Middle frontal gyrus (tissue), 1 donor: ENCODE results near the gene GARRE1.
"Not testable (repeated sequence)": the region's sequence is repeated elsewhere in the genome, so short reads cannot be mapped to it uniquely, and the experiment has no call there.

ENCODE experiments used
- DNase-seq: peaks from one replicate; pipeline ENCODE4 v3.0.0-alpha.2; 2015; ENCODE audit warnings: low spot score; ENCODE audit errors: extremely low spot score

Gene GARRE1

DNA sequence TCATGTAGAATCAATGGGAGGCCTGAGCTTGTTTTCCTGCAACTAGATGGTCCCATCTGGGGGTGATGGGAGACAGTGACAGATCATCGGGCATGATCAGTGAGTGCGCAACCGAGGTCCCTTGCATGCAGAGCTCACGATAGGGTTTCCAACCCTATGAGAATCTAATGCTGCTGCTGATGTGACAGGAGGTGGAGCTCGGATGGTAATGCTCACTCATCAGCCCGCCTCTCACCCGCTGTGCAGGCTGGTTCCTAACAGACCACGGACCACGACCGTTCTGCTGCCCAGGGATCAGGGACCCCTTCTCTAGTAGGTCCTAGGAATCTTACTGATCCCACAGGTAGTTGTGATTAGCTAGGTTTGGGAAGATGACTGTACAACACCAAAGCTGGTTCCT, 23.5 kb upstream of the GARRE1 start:
- DNase-seq: no peak

DNA sequence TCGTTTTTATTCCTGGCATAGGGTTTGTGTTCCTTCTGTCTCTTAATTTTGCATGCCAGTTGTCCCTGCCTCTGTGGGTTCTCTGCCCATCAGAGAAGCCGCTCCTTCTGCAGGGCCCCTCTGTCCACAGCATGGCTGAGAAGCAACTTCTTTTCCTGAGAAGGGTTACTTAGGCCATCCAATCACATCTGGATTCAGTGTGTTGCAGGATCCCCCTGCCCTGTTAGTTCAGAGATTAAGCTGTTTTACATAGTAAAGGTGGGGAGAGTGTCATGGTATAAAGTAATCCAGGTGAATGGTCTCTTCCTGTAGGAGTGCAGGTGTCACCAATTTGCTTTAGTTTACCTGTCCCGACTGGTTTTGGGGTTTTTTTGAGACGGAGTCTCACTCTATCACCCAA, 22.9 kb upstream of the GARRE1 start:
- no peak for DNase-seq

DNA sequence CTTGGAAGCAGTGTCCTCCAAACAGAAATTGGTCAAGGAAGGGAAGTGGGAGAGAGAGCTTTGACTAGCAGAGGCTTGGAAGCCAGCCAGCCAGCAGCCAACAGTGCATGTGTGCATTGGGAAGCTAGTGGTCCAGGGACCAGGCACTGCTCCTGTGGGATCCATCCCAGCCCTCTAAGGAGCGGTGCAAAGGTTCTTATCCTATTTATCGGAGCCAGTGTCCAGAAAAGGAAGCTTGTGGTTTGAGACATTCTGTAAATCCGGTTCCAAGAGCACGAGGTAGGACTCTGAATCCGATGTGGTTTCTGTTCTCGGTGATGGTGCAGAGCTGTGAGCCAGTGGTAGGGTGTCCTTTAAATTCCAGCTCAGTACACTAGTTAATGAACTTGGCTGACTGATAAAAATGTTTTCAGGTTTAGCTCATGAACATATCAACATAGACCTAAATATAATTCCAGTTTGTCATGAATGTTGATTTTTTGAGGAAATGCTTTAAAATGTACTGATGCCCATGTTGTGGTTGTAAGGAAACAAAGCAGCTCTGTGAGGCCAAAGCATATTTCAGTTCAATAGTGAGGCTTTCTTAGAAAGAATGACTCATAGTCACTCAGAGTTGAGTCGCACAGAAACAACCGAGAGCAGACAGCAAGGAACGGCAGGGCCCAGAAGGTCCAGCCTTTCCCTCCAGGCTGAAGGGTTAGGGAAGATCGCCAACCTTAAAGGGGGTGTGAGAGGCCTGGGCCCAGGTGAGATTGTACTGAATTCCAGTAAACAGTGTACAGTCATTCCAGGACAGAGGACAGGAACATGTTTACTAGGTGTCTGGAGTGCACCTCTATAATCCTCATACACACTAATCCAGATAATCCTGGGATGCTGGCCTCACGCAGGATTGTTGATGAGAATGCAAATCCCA, 21.5 kb upstream of the GARRE1 start:
- DNase-seq: no peak

DNA sequence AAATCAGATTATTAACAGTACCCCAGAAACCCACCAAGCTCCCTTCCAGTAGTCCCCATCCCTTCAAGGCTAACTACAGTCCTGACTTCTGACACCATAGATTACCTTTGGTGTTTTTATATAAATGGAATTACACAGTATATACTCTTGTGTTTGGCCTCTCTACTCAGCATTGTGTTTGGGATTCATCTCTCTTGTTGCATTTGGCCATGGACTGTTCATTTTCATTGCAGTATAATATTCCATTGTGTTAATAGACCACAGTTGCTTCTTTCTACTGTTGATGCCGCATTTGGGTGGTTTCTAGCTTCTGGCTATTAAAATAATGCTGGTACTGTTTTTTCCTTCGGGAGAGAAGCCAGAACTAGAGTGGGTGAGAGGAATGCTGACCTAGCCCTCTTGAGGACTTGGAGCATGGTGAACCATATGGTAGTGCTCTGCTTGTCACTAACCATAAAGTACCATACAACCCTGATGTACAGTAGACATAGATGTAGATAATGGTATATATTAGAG, 18.9 kb upstream of the GARRE1 start:
- DNase-seq: no peak

DNA sequence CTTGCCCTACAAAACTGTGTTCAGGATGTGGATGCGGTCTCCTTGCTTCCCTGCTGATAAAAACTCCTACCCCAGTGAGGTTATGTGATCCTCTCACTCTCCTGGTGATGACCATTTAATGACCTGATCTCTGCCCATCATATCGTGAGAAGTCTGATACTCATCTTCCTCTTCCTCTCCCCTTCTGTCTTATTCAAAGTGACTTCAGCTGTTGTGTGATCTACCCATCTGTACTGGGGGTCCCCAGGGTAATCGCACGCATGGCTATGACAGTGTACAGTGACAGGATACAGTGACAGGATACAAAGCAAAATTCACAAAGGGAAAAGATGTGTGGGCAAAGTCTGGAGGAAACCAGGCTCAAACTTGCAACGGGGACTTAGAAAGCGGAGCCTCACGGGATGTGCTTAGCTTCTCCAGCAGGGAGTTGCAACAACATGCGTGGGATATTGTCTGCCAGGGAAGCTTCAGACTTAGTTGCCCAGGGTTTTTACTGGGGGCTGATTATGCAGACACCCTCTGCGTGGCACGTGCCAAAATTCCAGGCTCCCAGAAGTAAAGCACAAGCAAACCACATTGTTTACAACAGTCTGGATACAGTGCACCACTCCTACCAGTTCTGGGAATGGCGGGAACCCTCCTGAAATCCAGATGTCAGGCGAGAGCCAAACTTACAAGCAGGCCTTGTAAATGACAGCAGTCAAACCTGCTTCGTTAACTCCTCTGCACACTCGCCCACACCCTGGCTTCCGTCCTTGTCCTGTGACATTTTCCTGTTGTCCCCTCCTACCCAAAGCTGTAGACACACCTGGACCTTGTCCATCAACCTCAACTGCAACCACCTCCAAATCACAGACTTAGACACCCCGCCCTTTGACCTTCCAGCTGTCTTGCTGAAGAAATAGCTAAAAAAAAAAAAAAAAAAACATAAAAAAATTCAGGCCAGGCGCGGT, 18.0 kb upstream of the GARRE1 start:
- DNase-seq: no peak

DNA sequence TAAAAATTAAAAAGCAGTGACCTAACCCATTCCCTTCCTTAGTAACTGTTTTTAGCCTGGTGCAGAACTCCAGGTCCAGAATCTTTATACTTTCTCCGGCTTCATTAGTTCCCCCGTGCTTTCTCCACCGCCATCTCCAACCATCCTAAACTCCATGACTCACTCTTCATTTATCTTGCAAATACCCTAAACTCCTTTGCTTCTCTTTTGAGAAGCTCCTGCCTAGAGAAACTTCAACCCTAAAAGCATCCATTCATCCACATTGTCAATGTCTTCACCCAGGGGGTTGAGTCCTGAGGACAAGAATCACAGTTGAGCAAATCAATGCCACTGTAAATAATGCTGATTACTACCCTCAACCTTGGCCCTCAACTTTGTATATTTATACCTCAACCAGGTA, 17.1 kb upstream of the GARRE1 start:
- no peak for DNase-seq

DNA sequence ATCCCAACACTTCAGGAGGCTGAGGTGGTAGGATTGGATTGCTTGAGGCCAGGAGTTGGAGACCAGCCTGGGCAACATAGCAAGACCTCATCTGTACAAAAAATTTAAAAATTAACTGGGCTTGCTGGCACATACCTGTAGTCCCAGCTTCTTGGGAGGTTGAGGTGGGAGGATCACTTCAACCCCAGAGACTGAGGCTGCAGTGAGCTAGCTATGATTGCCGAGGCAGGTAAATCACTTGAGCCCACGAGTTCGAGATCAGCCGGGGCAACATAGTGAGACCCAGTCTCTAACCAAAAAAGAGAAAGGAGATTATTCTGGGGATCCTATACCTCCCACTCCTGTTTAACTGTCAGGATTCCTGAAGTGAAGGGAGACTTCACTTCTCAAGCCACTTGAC, 16.4 kb upstream of the GARRE1 start:
- no peak for DNase-seq

DNA sequence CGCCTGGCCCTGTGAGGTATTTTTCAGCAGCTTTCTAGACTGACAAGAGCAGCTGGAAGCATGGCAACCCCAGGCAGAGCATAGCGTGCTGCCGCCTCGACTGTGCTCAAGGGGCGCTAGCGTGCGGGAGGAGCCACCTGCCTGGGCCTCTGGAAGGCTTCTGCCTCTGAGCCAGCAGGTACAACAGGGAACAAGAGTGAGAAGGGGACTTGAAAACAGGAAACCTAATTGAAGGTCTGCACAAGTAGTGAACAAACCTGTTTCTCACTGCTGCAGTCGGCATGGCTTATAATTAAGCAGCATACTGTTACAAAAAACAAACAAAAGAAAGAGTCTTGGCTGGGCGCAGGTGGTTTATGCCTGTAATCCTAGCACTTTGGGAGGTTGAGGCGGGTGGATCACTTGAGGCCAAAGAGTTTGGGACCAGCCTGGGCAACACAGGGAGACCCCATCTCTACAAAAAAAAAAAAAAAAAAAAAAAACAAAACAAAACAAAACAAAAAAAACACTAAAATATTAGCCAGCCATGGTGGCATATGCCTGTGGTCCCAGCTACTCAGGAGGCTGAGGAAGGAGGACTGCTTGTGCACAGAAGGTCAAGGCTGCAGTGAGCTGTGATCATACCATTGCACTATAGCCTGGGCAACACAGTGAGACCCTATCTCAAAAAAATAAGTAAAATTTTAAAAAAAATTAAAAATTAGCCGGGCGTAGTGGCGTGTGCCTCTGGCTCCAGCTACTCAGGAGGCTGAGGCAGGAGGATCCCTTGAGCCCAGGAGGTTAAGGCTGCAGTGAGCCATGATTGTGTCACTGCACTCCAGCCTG, 12.6 kb upstream of the GARRE1 start:
- no peak for DNase-seq

DNA sequence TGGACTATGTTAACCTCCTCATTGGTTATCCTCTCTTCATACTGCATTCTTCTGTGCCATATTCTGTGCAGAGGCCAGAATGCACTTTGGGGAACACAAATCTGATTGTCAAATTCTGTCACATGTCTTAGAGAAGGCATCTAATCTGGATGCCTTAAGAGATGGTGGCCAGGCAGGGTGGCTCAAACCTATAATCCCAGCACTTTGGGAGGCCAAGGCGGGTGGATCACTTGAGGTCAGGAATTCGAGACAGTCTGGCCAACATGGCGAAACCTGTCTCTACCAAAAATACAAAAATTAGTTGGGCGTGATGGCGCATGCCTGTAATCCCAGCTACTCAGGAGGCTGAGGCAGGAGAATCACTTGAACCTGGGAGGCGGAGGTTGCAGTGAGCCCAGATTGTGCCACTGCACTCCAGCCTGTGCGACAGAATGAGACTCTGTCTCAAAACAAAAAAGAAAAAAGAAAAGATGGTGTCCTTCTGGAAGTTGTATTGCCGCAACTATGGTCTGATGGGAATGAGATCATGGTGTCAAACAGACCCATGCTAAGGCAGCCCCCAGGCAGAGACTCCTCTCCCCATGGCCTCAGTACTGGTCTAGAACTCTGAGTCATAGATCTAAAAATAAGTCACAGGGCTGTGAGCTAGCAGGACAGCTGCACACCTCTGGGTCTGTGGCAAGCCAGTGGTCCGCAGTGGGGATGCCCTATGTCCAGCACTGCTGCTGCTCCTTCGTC, 11.0 kb upstream of the GARRE1 start:
- not testable (repeated sequence) for DNase-seq

DNA sequence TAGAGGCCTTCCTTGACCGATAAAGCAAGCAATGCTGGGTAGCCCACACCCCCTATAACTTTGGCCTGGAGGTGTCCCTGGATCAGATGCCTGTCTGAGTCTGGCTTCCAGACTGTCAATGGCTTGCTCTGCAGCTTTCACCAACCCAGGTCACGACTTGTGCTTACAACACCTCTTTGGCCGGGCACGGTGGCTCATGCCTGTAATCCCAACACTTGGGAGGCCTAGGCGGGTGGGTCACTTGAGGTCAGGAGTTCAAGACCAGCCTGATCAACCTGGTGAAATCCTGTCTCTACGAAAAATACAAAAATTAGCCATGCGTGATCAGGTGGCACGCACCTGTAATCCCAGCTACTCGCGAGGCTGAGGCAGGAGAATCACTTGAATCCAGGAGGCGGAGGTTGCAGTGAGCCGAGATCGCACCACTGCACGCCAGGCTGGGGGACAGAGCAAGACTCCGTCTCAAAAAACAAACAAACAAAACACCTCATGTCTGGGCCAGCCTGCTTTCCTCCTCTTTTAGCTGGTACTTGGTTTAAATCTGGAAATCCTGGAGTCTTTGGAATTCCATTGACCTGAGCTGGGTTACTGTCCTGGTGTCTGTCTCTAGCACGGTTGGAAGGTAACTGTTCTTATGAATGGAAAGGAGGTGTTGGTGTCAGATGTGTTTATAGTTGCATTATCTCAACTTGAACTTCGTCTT, 10.3 kb upstream of the GARRE1 start:
- no peak for DNase-seq

DNA sequence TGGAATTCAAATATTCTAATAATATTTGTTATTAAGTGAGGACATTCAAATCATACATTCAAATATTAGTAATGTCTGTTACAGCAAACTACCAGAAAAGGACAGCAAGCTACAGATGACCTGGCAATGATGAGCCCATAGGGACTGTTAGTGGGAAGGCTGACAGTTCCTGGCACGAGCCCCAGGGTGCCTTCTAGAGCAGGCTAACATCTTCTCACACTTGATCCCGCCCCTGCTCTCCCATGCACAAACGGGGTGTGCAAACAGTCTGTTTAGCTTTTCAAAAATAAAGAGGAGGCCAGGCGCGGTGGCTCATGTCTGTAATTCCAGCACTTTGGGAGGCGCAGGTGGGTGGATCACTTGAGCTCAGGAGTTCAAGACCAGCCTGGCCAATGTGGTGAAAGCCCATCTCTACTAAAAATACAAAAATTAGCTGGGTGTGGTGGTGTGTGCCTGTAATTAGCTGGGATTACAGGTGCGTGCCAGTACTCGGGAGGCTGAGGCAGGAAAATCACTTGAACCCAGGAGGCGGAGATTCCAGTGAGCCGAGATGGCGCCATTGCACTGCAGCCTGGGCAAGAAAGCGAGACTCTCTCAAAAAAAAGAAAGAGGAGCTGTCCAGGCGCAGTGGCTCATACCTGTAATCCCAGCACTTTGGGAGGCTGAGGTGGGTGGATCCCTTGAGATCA, 9.6 kb upstream of the GARRE1 start:
- DNase-seq: no peak

DNA sequence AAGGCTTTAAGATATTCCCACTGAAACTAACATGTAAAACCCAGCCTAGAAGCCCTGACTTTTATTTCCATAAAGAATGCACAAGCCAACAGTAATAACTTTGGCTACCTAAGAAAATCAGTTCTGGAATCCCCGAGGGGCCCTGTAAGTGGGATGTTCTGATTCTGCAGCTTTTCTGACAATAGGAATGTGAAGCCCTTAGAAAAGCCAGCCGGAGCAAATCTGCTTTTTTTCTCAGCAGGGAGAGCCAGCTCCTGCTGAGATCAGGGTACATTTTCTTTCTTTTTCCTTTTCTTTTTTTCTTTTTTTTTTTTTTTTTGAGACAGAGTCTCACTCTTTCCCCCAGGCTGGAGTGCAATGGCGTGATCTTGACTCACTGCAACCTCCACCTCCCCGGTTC, 8.0 kb upstream of the GARRE1 start:
- DNase-seq: no peak

DNA sequence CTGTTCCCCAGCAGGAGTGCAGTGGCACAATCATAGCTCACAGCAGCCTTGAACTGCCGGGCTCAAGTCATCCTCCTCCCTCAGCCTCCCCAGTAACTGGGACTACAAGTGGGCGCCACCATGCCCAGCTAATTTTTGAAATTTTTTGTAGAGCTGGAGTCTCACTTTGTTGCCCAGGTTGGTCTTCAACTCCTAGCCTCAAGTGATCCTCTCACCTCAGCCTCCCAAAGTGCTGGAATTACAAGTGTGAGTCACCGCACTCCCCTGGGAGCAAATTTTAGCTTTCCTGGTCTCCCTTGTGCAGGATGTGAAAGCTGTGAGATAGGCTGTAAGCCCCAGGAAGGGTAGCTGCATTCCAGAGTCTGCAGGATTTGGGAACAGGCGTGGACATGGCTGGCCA, 5.4 kb upstream of the GARRE1 start:
- DNase-seq: no peak

DNA sequence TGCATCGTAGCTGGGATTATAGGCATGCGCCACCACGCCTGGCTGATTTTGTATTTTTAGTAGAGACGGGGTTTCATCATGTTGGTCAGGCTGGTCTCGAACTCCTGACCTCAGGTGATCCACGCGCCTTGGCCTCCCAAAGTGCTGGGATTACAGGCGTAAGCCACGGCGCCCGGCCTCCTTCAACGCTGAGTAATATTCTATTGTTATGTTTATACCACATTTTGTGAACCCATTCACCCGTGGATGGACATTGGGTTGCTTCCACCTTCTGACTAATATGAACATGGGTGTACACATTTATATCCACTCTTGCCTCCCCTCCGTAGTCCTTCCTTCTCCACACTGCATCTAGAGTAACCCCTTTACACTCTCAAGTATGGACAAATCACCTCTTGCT, 1.2 kb upstream of the GARRE1 start:
- DNase-seq: not testable (repeated sequence)

DNA sequence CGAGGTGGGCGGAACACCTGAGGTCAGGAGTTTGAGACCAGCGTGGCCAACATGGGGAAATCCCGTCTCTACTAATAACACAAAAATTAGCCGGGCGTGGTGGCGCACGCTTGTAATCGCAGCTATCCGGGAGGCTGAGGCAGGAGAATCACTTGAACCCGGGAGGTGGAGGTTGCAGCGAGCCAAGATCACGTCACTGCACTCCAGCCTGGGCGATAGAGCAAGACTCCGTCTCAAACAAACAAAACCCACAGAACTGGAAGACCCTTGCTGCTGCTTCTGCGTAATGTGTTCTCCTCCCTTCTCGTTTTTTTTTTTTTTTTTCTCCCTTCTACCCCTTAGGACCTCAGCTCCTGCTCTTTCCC, 691 bp upstream of the GARRE1 start:
- not testable (repeated sequence) for DNase-seq

DNA sequence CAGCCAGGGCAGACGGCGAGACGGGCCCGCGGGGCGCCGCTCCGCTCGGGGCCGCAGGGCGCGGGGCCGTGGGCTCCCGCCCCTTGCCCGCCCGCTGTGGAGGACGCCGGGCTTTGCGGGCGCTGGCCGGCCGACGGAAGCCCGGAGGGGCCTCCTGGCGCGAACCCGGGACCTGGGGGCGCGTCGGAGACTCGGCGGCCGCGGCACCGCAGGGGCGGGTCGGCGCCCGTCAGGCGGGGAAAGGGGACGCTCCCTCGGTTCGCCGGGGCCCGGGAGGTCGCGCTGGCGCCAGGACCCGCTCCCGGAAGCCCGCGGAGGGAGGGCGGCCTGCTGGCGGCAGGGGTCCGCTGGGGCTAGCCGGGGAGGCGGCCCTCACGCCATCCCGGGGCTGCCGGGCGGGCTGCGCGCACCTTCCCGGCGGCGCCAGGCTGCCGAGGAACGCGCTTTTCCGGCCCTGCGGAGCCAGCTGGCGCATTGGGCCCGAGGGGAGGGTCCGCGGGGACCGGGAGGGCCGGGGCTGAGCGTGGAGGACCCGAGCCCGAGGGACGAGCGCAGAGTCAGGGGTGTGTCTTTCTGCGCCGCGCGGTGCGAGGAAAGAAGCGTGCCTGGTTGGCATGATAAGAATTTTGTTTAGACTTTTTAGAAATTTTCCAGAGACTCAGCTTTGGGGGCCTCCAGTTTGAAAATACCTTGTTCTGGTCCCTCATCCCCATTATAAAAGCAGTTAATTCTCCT, 511 bp downstream of the GARRE1 start:
- no peak for DNase-seq

DNA sequence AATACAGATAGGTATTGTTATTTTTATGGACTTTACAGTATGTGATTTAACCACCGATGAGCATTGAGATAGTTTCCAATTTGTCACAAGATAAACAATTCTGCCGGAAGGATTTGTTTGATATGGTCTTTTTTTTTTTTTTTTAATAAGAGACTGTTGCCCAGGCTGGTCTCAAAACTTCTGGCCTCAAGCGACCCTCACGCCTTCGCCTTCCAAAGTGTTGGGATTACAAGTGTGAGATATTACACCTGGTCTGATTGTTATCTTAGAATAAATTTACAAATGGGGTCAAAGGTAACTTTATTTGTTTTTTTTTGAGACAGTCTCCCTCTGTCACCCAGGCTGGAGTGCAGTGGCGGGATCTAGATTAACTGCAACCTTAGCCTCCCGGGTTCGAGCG, 1.2 kb downstream of the GARRE1 start:
- no peak for DNase-seq

DNA sequence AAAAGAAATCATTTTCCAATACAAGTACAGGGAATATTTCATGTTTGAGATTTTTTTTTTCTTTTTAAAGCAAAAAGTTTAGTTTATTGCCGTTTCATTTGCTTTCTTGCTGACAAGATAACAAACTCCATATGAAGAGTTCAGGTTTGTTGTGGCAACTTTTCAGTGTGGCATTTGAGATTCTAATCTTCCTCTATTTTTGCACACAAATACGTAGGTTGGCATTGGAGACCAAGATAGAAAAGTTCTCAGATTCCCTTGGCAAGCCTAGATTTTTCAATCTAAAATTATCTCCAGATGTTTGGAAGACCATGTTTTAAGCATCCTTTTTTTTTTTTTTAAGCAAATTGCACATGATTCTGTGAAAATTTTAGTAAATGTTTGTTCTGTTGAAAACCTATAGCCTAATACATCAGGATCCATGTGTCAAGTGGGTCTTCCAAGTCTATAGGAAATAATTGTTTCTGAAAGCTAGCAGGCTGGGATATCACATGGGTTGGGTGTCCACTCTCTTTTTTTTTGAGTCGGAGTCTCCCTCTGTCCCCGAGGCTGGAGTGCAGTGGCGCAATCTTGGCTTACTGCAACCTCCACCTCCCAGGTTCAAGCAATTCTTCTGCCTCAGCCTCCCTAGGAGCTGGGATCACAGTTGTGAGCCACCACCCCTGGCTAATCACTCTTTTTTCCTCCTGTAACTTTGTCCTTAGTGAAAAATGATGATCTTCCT, 2.6 kb downstream of the GARRE1 start:
- DNase-seq: no peak
